Motor neuron (in vitro differentiated cells): ENCODE results near the gene DLX3. TPM values are rescaled to one million over a fixed set of nuclear protein-coding genes. Genes with fewer than 3 reads are reported as not detected.

Source experiments
- ATAC-seq, 8 experiments: fragments of 200-7000 bp; cut with Tn5 transposase; replicated peaks in 6 of 8; 2 replicates each; pipeline ENCODE4 v1.8.0; 2021; ENCODE audit warnings: mild to moderate bottlenecking in 8 of 8, moderate library complexity in 8 of 8
- H3K27ac ChIP-seq, 2 donors: fragments of 250-450 bp; sonication (Bioruptor Pico); 2 replicates each; pipeline ENCODE4 v1.9.0; 2021; ENCODE audit warnings: antibody characterized with exemption in 2 of 2, mild to moderate bottlenecking in 2 of 2, moderate library complexity in 1 of 2
- H3K4me1 ChIP-seq, 2 donors: fragments of 250-450 bp; sonication (Bioruptor Pico); replicated peaks in 1 of 2; 2 replicates each; pipeline ENCODE4 v1.6.1; 2021; ENCODE audit warnings: antibody characterized with exemption in 2 of 2, mild to moderate bottlenecking in 2 of 2, moderate library complexity in 1 of 2
- H3K4me3 ChIP-seq, 5 donors: fragments of 250-450 bp; sonication (Bioruptor Pico); 2 replicates each; pipeline ENCODE4 v1.9.0; 2021; ENCODE audit warnings: antibody characterized with exemption in 5 of 5, mild to moderate bottlenecking in 5 of 5, moderate library complexity in 4 of 5
- WGBS, 10 experiments: fragments of 450-650 bp; shearing (Covaris generic); methylation state at CpG; one replicate each; pipeline ENCODE4 v1.0.0; 2022; 5-methylcytosine and 5-hydroxymethylcytosine counted together
- in situ Hi-C, 9 experiments: fragments of 400-800 bp; cut with MboI; loops; one replicate each; pipeline ENCODE4 v1.15.0; 2021; ENCODE audit warnings: low sequenced_read_pairs in 9 of 9, low pct_unique_long_range_greater_than_20kb in 2 of 9; ENCODE audit not compliant: unreplicated experiment in 9 of 9
- total RNA-seq, 8 experiments: library from RNA; unstranded; fragments of 300-600 nt; gene quantifications; 2 replicates each; pipeline versions ENCODE4 v1.2.3 to v1.2.4, GENCODE V29; 2022

Gene DLX3
- total RNA-seq, 8 experiments from 2014 or later: 0.07 to 0.52 (median 0.21) TPM; not detected in 1

GRCh38 chr17:49952912-49953497 is 42.0 kb downstream of the DLX3 start:
- ATAC-seq: peak in 1 of 8 experiments; percentile 41
- no peak overlapping the region for H3K27ac ChIP-seq
- H3K4me3 ChIP-seq: no peak overlapping the region
- 62 to 83% (median 76%) methylated on average over 2 to 7 of the region's 8 CpGs; no CpG with 5 or more reads in 6 of the 10 experiments for WGBS, 10 experiments
- no peaks in the 10 kb centered on the region for H3K4me1 ChIP-seq
- in situ Hi-C loops: no loop called here

GRCh38 chr17:49952209-49952911 is 42.7 kb downstream of the DLX3 start:
- peak in 6 of 8 experiments; percentile 56 to 98 (median 89) for ATAC-seq
- no peak overlapping the region for H3K4me3 ChIP-seq
- no peak overlapping the region for H3K27ac ChIP-seq
- WGBS, 10 experiments: 0 to 82% (median 38%) methylated on average over 1 to 5 of the region's 7 CpGs; no CpG with 5 or more reads in 2 of the 10 experiments
- no peaks in the 10 kb centered on the region for H3K4me1 ChIP-seq
- in situ Hi-C loops: no loop called here

GRCh38 chr17:49951362-49952082 is 43.5 kb downstream of the DLX3 start:
- in situ Hi-C loops: no loop called here
- no peak overlapping the region for H3K27ac ChIP-seq
- whole genome bisulfite sequencing, 10 experiments: 0 to 80% (median 47%) methylated on average over 1 to 6 of the region's 14 CpGs; no CpG with 5 or more reads in 5 of the 10 experiments
- no peaks in the 10 kb centered on the region for H3K4me1 ChIP-seq
- H3K4me3 ChIP-seq: no peak overlapping the region
- peak in 1 of 8 experiments; percentile 28 for ATAC-seq

- Histone ChIP-seq H3K4me1 (no peaks in the 10 kb centered on the region), H3K27ac (no peak overlapping the region), H3K4me3 (no peak overlapping the region)
- WGBS, 10 experiments: 0 to 83% (median 49%) methylated on average over 1 to 2 of the region's 2 CpGs; no CpG with 5 or more reads in 3 of the 10 experiments
- in situ Hi-C loops: no loop called here
- no peak for ATAC-seq
Measured at GRCh38 chr17:49949634-49950033, 45.4 kb downstream of the DLX3 start.

GRCh38 chr17:49946964-49947584 is 48.0 kb downstream of the DLX3 start:
- Histone ChIP-seq H3K4me3 (no peak overlapping the region), H3K4me1 (no peaks in the 10 kb centered on the region), H3K27ac (no peak overlapping the region)
- WGBS, 10 experiments: 63 to 70% methylated on average over 2 to 3 of the region's 11 CpGs; no CpG with 5 or more reads in 8 of the 10 experiments
- in situ Hi-C loops: no loop called here
- no peak for ATAC-seq

GRCh38 chr17:49946208-49946607 is 48.8 kb downstream of the DLX3 start:
- ATAC-seq: no peak
- 0 to 60% (median 47%) methylated on average over 1 to 5 of the region's 8 CpGs; no CpG with 5 or more reads in 6 of the 10 experiments for WGBS, 10 experiments
- Histone ChIP-seq H3K27ac (no peak overlapping the region), H3K4me1 (no peaks in the 10 kb centered on the region), H3K4me3 (no peak overlapping the region)
- in situ Hi-C loops: no loop called here

- 37 to 61% (median 46%) methylated on average over 2 to 6 of the region's 26 CpGs; no CpG with 5 or more reads in 7 of the 10 experiments for WGBS, 10 experiments
- Histone ChIP-seq H3K4me3 (no peak overlapping the region), H3K27ac (no peak overlapping the region), H3K4me1 (no peaks in the 10 kb centered on the region)
- in situ Hi-C loops: no loop called here
- ATAC-seq: no peak
Measured at GRCh38 chr17:49944273-49944870, 50.7 kb downstream of the DLX3 start.

GRCh38 chr17:49942947-49943346 is 52.1 kb downstream of the DLX3 start:
- Histone ChIP-seq H3K4me1 (no peaks in the 10 kb centered on the region), H3K4me3 (no peak overlapping the region), H3K27ac (no peak overlapping the region)
- WGBS, 10 experiments: 0 to 93% (median 65%) methylated on average over 2 to 4 of the region's 5 CpGs; no CpG with 5 or more reads in 2 of the 10 experiments
- ATAC-seq: peak in 2 of 8 experiments; percentile 92 to 97
- in situ Hi-C loops: no loop called here

- 22 to 93% (median 51%) methylated on average over 2 to 6 of the region's 10 CpGs; no CpG with 5 or more reads in 4 of the 10 experiments for WGBS, 10 experiments
- no peak overlapping the region for H3K27ac ChIP-seq
- no peak for ATAC-seq
- H3K4me1 ChIP-seq: no peaks in the 10 kb centered on the region
- in situ Hi-C loops: no loop called here
- H3K4me3 ChIP-seq: no peak overlapping the region
Measured at GRCh38 chr17:49941427-49941826, 53.6 kb downstream of the DLX3 start.

Other genes starting within 250 kb of the DLX3 start
- 10 to 100 TPM in 4 of 8 experiments, 1 to 10 TPM in 4; 2.2 to 17.2 (median 9.9) TPM for gene FAM117A, start 231.1 kb downstream of the DLX3 start, total RNA-seq
- 10 to 100 TPM; 18.2 to 45.5 (median 33.7) TPM for gene KAT7, start 206.5 kb downstream of the DLX3 start, total RNA-seq
- gene TAC4, start 147.2 kb downstream of the DLX3 start, total RNA-seq: 1 to 10 TPM in 1 of 8 experiments, under 1 TPM in 1, not detected in 6; 0.49 to 1.0 TPM
- gene DLX4, start 26.0 kb downstream of the DLX3 start, total RNA-seq: 1 to 10 TPM in 4 of 8 experiments, under 1 TPM in 2, not detected in 2; 0.46 to 2.6 (median 1.3) TPM
- gene ITGA3, start 60.9 kb upstream of the DLX3 start, total RNA-seq: 10 to 100 TPM in 1 of 8 experiments, 1 to 10 TPM in 7; 2.9 to 72.8 (median 9.1) TPM
- gene PDK2, start 100.1 kb upstream of the DLX3 start, total RNA-seq: 10 to 100 TPM in 4 of 8 experiments, 1 to 10 TPM in 4; 7.1 to 53.4 (median 10.7) TPM
- gene SAMD14, start 134.9 kb upstream of the DLX3 start, total RNA-seq: 10 to 100 TPM in 5 of 8 experiments, 1 to 10 TPM in 3; 2.1 to 19.4 (median 10.8) TPM
- gene PPP1R9B, start 155.5 kb upstream of the DLX3 start, total RNA-seq: 10 to 100 TPM; 19.7 to 43.3 (median 29.6) TPM
- 1 to 10 TPM in 3 of 8 experiments, under 1 TPM in 3, not detected in 2; 0.22 to 3.4 (median 1.1) TPM for gene SGCA, start 170.8 kb upstream of the DLX3 start, total RNA-seq
- 100 to 1,000 TPM in 1 of 8 experiments, 10 to 100 TPM in 2, 1 to 10 TPM in 2, under 1 TPM in 3; 0.54 to 614 (median 7.1) TPM for gene COL1A1, start 206.4 kb upstream of the DLX3 start, total RNA-seq